Measurements from ENCODE around the gene CDHR1. TPM values are rescaled to one million over a fixed set of nuclear protein-coding genes. Genes with fewer than 3 reads are reported as not detected.

Gene CDHR1
- total RNA-seq, 1 experiment from 2014 or later = not detected

DNA sequence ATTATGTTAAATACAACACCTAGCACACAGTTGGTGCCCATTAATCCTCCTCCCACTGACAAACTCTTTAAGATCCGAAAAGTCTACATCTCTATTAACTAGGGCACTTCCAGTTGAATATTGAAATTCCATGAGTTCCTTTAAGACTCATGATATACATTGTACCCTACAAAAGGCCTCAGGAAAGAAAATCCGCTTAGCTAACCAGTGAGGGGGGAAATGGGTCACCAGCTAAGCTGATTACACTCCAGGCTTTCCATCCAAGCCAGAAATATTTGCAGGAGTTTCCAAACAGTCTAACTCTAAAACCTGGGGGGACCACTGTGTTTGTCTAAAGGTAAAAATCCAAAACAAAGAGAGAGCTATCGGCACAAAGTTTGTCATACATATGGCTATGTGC is 32.3 kb downstream of the CDHR1 start:
- no peak for DNase-seq (ENCODE audit: low read depth)

DNA sequence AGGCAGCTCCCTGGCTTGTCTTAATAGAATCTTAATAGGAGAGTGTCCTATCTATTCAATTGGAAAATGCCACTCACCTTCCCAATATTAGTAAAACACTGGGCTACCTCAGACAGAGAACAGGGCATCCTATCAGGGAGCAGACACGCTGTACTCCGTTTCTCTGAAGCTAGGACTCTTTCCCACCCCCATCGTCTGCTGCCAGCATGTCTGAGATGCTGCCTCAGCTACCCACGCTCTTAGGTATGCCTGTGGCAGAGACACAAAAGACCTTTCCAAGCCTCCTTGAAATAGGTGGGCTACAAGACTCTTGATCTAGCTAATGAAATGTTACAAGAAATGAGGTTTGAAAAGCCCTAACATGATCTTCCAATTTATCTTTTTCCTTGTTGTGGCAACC is 33.5 kb downstream of the CDHR1 start:
- no peak for DNase-seq (ENCODE audit: low read depth)

DNA sequence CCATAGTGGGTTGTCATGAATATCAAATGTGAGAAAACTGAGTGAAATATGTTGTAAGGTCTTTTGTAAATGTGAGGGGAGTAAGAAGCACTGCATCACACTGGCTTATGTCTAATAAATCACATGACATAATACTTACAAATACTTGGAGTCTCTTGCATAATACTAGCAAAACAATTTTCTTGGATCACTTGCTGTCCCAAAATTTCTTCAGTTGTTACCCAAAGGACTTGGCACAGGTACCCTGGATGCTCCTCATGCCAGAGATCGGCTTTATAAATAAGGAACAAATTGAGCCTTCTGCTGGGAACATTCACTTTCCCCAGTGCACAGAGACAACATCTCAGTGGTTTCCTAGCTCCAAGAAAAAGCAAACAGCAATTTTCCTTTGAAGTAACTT is 36.0 kb downstream of the CDHR1 start:
- no peak for DNase-seq (ENCODE audit: low read depth)

DNA sequence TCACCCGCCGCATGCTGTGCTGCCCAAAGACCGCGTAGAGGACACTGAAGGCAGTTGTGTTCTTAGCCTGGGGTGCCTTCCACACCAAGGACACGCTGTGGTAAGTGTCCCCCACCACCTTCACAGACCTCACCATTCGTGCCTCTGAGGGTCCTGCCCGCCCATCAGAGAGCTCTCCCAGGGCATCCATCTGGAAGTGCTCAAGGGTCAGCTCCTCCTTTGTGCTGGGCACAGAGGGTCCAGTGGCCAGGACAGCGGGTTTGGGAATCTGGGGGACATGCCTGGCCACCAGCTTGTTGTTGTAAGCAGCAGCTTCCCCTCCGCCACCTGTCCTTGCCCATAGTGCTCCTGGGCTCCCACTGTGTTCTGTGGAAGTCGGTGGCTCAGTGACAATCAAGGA is 38.0 kb downstream of the CDHR1 start:
- no peak for DNase-seq (ENCODE audit: low read depth)

DNA sequence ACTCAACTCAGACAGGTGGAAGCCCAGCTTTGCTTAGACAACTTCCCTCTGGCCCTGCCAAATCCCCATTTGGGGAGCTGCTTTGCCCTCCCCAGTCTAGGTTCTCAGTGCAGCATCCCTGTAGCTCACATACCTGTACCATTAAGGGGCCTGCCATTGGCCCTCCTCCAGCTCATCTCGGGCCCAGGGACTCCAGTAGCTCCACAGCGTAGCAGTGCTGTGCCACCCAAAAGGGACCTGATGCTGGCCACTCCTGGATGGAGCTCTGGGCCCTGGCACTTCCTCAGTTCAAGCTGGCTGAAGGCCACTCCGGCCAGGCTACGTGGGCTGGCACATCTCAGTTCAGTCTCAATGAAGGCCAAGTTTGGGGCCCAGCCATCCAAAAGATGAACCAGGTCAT is 39.6 kb downstream of the CDHR1 start:
- no peak for DNase-seq (ENCODE audit: low read depth)

DNA sequence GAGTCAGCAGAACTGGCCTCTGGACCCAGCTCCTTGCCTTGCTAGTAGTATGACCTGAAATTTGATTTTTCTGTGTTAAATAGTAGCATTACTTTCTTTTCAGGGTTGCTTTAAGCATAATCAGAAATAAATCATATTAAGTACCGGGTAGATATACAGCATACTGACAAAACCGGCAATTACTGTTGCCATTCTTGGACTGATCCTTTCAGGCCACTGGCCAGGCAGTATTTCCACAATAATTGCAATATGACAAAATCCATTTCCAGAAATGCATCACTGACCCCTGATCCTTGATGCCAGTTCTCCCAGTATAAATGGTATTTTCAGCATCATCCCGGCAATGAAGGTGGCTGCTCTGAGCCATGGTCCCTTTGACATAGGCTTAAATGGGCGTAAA is 40.1 kb downstream of the CDHR1 start:
- no peak for DNase-seq (ENCODE audit: low read depth)

DNA sequence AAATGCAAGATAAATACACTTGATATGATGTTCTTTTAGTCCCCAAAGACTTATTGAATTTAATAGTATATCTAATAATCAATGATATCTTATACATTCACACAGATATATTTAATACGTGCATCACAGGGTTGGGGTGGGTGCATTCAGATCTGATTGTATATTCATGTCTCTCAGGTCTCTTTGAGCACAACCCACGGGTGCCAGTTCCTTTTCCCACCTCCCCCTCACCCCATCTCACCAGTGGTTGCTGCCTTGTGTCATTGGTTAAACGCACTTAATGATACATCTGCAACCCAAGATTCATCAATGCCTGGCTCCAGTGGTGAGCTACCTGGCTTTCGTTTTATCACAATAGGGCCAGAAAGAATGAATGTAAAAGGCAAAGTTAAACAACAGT is 40.8 kb downstream of the CDHR1 start:
- DNase-seq (ENCODE audit: low read depth) = no peak

DNA sequence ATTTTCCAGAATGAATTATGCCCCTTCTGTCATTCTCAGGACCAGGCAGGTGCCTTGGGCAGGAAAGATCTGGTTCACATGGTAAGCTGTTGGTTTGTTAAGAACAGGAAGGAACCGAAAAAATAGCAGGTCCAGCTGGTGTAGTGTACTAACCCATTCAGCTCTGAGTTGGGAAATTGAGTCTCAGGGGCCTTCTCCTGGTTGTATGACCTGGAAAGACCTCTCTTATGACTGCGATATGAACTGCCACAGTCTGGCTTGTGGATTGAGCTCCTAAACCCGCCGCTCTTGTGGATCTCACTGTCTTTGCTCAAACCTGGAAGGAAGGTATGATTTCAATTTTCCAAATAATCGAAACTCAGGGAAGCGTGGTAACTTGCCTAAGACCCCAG is 42.5 kb downstream of the CDHR1 start:
- no peak for DNase-seq (ENCODE audit: low read depth)

DNA sequence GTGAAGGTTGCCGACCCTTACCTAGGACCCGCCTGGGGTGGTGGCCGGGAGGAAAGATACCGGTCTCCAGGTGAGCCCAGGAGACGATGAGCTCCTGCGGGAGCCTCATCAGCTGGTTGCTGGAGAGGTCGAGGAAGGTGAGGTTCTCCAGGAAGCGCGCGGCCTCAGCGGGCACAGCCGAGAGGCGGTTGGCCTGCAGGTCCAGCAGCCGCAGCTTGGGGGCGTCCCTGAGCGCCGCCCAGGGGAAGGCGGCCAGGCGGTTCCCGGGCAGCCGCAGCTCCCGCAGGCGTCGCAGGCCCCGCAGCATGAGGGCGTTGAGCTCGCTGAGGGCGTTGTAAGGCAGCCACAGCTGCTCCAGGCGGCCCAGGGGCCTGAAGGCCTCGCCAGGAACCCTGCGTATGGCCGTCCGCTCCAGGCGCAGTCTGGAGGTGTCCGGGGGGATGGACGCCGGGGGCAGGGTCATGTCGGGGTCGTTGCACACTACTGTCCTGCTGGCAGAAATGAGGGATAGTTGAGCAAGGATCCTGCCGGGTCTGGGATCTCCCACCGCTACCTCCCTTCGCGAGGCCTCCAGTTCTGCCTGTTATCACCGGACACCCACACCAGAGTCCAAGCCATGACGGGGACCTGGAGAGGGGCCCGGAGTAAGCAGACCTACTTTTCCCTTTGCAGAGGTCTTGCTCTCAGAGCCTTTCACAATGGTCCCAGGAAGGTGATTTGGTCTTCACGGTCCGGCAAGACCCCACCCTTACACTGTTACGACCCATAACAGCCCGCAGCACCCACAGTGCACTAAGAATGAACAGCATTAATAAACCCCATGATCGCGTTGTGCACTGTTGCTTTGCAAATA is 43.1 kb downstream of the CDHR1 start:
- DNase-seq (ENCODE audit: low read depth) = no peak

DNA sequence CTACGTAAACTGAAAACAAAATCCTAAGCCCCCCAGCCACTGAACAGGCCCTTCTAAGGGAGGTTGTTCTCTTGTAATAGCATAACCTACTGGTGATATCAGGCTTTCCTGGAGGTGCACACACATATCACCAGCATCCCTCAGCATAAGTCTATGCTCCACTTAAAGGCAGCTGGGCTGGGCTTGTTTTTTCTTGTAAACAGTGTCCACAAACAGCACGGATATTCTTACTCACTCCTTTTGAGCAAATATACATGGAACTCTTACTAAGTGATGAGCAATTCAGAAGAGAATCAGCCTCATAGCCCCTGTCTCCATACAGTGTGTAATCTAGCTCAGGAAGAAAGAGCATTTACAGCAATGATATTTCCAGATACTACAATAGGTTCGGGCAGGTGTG is 44.6 kb downstream of the CDHR1 start:
- DNase-seq (ENCODE audit: low read depth) = no peak

DNA sequence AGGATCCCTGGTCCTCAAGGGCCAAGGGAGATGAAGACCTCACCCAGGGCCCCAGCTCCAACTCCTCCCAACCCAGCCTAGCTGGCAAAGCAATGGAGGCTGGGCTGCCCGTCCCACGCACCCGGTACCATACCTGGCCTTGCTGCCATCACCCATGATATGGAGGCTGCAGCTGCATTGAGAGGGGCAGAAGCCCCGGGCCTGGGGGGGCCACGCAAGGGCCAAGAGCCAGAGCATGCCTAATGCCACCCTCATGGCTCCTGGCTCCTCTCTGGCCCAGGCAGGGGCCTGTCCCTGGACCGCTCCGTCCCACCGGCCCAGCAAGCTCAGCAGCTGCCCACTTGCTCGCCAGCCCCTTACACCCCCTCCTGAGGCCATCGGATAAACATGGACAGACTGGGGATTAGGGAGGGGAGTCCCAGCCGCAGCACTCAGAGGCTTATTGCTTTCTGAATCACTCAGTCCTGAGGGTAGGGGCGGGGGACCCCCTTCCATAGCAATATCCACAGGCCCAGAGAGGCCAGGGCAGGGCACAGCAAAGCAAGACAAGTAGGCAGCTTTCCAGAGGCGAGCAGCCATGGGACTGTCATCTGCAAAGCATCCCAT is 47.0 kb downstream of the CDHR1 start, which contains the start of gene LRIT1:
TSS of gene LRIT1 (minus strand) at position 362 of the 606 bp plus-strand sequence. CDS start at position 255, 107 bp downstream.
- no peak for DNase-seq (ENCODE audit: low read depth)

DNA sequence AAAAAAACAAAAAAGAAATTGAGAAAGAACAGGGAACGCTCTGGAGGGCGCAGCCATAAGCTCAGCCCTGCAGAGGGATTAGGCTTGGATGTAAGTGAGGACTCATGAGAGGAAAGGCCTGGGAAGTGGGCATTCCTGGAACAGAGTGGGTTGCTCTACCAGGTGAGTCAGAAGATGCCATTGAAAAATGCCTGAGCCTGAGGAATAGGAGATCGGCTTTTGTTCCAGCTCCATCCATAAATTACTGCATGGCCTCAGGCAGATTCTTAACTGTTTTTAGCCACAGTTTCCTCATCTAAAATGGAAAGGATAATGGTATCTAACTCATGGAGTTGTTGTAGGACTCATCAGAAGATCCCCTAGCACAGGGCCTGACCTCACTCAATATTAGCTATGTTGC is 49.4 kb downstream of the CDHR1 start:
- DNase-seq (ENCODE audit: low read depth) = no peak

DNA sequence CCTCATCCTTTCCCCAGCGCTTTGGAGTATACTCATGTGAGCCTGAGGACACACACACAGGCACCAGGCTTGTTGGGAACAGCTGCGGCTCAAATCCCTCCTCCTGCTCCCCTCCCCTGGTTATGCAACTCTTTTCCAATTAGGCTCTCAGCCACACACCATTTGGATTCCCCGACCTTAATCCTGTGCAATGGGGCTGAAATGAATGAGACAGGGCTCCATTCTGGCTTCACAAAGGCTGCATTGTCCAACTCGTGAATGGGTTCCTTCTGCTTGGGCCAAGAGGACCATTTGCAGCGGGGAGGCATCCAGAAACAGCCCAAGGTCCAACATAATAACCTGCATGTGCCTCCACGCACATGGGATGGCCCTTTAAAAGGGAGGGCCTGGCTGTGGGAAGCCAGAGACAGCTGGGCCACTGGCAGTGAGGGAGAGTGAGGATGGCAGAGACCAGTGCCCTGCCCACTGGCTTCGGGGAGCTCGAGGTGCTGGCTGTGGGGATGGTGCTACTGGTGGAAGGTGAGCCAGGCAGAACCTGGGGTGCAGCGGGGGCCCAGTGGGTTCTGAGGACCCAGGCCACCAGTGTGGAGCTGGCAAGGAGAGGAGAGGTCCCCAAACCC is 50.4 kb downstream of the CDHR1 start, which contains the start of gene RGR:
TSS of gene RGR (plus strand) at position 403 of the 620 bp plus-strand sequence. CDS start at position 441, 38 bp downstream.
- no peak for DNase-seq (ENCODE audit: low read depth)

DNA sequence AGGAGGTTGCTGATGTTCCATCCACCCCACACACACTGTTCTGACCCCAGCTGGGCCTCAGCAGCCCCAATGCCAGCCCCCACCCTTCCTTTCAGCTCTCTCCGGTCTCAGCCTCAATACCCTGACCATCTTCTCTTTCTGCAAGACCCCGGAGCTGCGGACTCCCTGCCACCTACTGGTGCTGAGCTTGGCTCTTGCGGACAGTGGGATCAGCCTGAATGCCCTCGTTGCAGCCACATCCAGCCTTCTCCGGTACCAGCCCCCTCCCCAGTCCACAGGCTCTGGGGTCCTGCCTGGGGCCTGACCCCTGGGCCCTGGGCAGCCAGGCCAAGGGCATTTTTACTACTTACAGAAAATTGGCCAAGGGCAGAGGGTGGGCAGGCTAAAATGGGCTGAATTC is 53.2 kb downstream of the CDHR1 start:
- no peak for DNase-seq (ENCODE audit: low read depth)

DNA sequence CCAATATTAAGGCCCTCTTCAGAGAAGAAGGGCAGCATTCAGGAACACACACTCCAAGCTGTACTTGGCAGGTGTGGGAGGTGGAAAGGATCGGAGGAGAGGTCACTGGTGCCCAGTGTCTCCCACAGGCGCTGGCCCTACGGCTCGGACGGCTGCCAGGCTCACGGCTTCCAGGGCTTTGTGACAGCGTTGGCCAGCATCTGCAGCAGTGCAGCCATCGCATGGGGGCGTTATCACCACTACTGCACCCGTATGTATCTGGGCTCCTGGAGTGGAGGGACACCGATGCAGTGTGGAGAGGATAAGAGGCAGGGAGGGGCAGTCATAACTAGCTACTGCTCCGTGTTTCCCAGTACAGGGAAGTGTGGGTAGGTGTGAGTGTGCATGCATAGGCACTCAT is 54.5 kb downstream of the CDHR1 start:
- DNase-seq (ENCODE audit: low read depth) = no peak

DNA sequence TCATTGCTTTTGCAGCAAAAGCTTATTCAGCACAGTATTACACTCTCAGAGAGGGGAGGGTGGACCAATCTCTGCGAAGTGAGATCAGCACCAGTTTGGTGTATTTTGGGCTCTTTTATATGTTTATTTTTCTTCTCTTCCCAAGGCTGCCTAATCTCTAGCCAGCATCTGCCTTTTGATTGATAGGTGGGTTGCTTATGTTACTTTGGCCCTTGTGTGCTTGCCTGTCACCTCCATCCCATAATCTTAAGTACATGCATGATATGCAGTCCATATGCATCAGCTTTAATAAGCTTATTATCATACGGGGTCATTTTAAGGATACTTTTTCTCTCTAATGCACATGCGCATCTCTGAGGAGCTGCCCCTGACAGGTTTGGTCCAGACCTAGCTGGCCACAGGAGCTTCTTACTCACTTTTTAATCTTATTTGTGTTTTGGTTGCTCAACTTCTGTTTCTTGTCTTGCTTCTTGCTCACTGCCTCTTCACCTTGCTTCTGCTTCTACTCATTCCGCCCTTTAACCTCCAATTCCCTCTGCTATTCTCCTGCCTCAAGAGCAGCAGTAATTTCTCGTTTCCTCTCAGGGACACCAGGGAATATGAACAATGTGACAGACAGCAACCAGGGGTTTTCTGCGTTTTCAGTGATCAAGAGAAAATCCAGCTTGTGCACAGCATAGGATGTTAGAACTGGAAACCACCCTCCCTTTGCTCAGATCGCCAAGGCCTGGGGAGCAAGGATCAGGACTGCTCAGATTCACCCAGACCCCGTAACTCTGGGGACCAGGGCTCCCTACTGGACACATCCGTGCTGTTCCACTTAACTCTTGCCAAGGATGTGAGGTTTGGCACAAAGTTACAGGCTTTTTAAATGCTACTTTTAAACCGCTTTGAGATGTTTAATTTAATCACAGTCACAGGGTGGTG is 60.5 kb downstream of the CDHR1 start:
- DNase-seq (ENCODE audit: low read depth) = no peak

DNA sequence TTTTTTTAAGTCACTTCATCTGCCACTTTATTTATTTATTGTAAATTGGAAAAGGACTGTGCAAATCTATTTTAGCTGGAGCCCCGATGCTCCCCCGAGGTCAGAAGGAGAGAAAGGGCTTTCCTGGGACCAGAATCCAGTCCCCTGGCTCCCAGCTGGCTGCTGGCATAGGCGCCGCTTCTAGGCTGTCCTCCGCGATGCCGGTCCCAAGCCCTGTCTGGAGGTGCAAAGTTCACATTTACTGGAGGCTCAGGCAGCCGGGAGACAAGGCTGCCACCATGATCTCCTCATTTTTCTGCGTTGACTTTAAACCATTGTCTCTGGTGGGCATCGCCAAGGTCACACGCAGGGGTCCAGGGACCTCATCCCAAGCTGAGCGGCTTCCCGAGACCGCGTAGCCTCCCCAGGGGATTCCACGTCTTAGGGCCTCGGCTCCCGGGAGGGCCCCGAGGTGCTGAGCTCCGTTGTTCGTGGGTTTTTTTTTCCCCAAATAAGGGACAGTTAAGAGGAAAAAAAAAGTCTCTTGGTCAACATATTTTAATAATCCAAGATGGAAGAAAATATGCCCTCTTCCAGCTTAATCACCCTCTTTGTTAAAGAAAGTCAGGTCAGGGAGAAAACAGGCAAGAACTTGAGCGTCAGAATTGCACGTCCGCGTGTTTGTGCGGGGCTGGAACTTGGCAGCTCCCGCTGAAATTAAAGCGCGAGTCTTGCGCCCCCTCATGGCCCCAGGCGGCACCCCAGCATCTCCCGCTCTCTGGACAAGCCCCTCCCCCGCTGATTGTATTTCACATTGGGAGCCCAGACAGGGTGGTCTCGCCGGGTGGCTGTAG is 62.4 kb downstream of the CDHR1 start:
- no peak for DNase-seq (ENCODE audit: low read depth)

DNA sequence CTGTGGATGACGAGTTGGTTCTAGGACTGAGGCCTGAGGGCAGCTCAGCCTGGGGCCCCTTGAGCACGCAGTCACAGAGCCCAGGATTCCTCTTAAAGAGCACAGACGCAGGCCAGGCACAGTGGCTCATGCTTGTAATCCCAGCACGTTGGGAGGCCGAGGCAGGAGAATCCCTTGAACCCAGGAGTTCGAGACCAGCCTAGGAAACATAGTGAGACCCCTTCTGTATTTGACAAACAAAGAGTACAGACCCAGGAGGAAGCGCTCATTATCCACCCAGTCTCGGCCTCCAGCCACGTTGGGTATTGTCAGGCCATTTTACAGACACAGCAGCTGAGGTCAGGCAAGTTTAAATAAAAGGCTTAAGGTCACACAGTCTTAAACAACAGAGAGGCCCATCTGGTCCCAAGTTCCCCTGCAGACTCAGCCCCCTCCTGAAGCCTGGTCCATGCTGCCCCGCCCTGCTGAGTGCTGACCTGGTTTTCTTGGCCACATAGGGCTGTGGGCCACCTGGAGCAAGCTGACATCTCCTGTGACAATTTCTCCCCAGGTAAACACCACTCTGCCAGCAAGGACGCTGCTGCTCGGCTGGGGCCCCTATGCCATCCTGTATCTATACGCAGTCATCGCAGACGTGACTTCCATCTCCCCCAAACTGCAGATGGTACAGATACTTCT is 63.1 kb downstream of the CDHR1 start:
- no peak for DNase-seq (ENCODE audit: low read depth)

DNA sequence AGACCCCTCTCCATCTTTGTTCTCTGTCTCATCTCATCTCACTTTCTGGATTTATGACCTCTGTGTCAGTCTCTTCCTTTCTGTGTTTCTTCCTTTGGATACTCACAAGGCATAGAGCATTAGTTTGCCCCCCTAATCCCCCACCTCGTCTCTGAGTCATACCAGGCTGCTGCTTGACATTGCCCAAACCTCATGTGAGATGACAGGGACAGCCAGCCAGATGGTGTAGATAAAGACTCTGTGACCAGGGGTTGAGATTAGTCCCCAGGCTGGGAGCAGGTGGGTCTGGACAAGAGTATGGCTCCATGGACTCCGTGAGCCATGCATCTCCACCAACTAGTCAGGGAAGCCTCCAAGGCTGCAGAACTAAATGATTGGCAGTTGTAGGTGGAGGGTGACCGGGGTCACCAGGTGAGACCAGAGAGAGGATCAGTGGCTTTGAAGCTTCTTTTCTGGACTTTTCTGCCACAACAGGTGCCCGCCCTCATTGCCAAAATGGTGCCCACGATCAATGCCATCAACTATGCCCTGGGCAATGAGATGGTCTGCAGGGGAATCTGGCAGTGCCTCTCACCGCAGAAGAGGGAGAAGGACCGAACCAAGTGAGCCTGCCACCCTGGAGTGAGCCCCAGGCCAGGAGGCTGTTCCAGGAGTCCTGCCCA is 63.8 kb downstream of the CDHR1 start:
- no peak for DNase-seq (ENCODE audit: low read depth)

Measured in HT1080 (cell line).